CD4-positive, alpha-beta T cell treated with Interleukin-1 beta for 1 hour (primary cell): ENCODE data around the gene SPTBN5.

Experiments
- DNase-seq, 2 donors: peaks; one replicate each; pipeline ENCODE4 v3.0.0-alpha.2; 2020 to 2022

Gene SPTBN5

GRCh38 chr15:41893422-41894250, at the start of gene SPTBN5:
Gene SPTBN5, minus strand, starts transcription at chr15:41894053. Its CDS starts 556 bp downstream, at chr15:41893497.
- no peak for DNase-seq

- no peak for DNase-seq
These were observed 49.0 kb upstream of the SPTBN5 start for GRCh38 chr15:41942886-41943285.

- DNase-seq, result no peak
These were observed 48.0 kb upstream of the SPTBN5 start for GRCh38 chr15:41941644-41942415.

GRCh38 chr15:41940441-41940857, 46.6 kb upstream of the SPTBN5 start:
- peak in 1 of 2 donors; percentile 34 for DNase-seq

- DNase-seq, result no peak
These were observed 46.1 kb upstream of the SPTBN5 start for GRCh38 chr15:41939986-41940385.

GRCh38 chr15:41937568-41937923, 43.7 kb upstream of the SPTBN5 start:
- DNase-seq, result no peak

- DNase-seq, result peak; percentile 84 to 85
These were observed 43.1 kb upstream of the SPTBN5 start for GRCh38 chr15:41936649-41937567.

GRCh38 chr15:41936155-41936554, 42.3 kb upstream of the SPTBN5 start:
- no peak for DNase-seq

GRCh38 chr15:41935566-41936020, 41.7 kb upstream of the SPTBN5 start:
- DNase-seq, result peak in 1 of 2 donors; percentile 28

GRCh38 chr15:41934843-41935242, 41.0 kb upstream of the SPTBN5 start:
- DNase-seq, result peak; percentile 72 to 76

GRCh38 chr15:41933771-41934170, 39.9 kb upstream of the SPTBN5 start:
- DNase-seq, result peak in 1 of 2 donors; percentile 42

GRCh38 chr15:41933326-41933725, 39.5 kb upstream of the SPTBN5 start:
- DNase-seq, result no peak

GRCh38 chr15:41932511-41933289, 38.8 kb upstream of the SPTBN5 start:
- no peak for DNase-seq

GRCh38 chr15:41932101-41932500, 38.2 kb upstream of the SPTBN5 start:
- DNase-seq, result no peak

- DNase-seq, result no peak
These were observed 37.0 kb upstream of the SPTBN5 start for GRCh38 chr15:41930867-41931222.

GRCh38 chr15:41930221-41930866, 36.5 kb upstream of the SPTBN5 start:
- DNase-seq, result peak in 1 of 2 donors; percentile 70

GRCh38 chr15:41928637-41929620, 35.1 kb upstream of the SPTBN5 start:
- peak in 1 of 2 donors; percentile 67 for DNase-seq

- no peak for DNase-seq
These were observed 34.2 kb upstream of the SPTBN5 start for GRCh38 chr15:41928100-41928499.

GRCh38 chr15:41927536-41927935, 33.7 kb upstream of the SPTBN5 start:
- DNase-seq, result no peak
